Measurements from ENCODE around the gene ITPR2. TPM values are rescaled to one million over a fixed set of nuclear protein-coding genes. Genes with fewer than 3 reads are reported as not detected.

The ITPR2 gene
- total and polyA plus RNA-seq, 12 donors: 5.1 to 144 (median 66.4) TPM

- intact Hi-C loops (cut with DNase I): loop anchor here (10.0 kb wide), 2 partner anchors 50 to 560 kb away; no protein-coding TSS in a partner anchor
Observed at GRCh38 chr12:26654623-26655022, 178.4 kb downstream of the ITPR2 start.

GRCh38 chr12:26651566-26652188 lies 181.3 kb downstream of the ITPR2 start:
- Histone ChIP-seq H3K27me3 (no peaks in the 10 kb centered on the region), H3K9me3 (replicated peaks in 1 of 3) (peaks cover 0 to 7% (median 0%) of the 10 kb centered on the region in 3 donors), H3K36me3 (replicated peaks in 1 of 2) (peaks cover 0 to 33% of the 10 kb centered on the region in 2 donors), H3K4me1 (replicated peaks in 1 of 2) (no peaks in the 10 kb centered on the region), H3K27ac (no peak overlapping the region), H3K4me3 (no peak overlapping the region)
- TF ChIP-seq CTCF (IDR thresholded peaks at IDR 0.05) (peak; percentile 67 to 82 (median 75)), POLR2A (IDR thresholded peaks at IDR 0.05) (no peak)
- intact Hi-C loops (cut with DNase I): loop anchor here (10.0 kb wide), 2 partner anchors 53 to 557 kb away; no protein-coding TSS in a partner anchor
- 34 to 43% (median 41%) methylated on average over 7 of the region's 7 CpGs for WGBS, 4 donors
- DNase-seq: peak; percentile 37 to 78 (median 64)

More at GRCh38 chr12:26654623-26655022, 178.4 kb downstream of the ITPR2 start:
- Histone ChIP-seq H3K27me3 (no peaks in the 10 kb centered on the region), H3K4me1 (replicated peaks in 1 of 2) (peaks cover 0 to 12% of the 10 kb centered on the region in 2 donors), H3K4me3 (no peak overlapping the region), H3K36me3 (replicated peaks in 1 of 2) (peaks cover 0 to 43% of the 10 kb centered on the region in 2 donors), H3K27ac (no peak overlapping the region), H3K9me3 (replicated peaks in 1 of 3) (peaks cover 0 to 7% (median 0%) of the 10 kb centered on the region in 3 donors)
- TF ChIP-seq CTCF (IDR thresholded peaks at IDR 0.05): no peak
- no peak for TF ChIP-seq POLR2A (IDR thresholded peaks at IDR 0.05)
- no peak for DNase-seq

GRCh38 chr12:26651036-26651435 lies 182.0 kb downstream of the ITPR2 start:
- intact Hi-C loops (cut with DNase I): loop anchor here (10.0 kb wide), 2 partner anchors 54 to 556 kb away; no protein-coding TSS in a partner anchor
- Histone ChIP-seq H3K9me3 (replicated peaks in 1 of 3) (peaks cover 0 to 7% (median 0%) of the 10 kb centered on the region in 3 donors), H3K4me1 (replicated peaks in 1 of 2) (no peaks in the 10 kb centered on the region), H3K36me3 (replicated peaks in 1 of 2) (peaks cover 0 to 27% of the 10 kb centered on the region in 2 donors), H3K4me3 (no peak overlapping the region), H3K27me3 (no peaks in the 10 kb centered on the region), H3K27ac (no peak overlapping the region)
- DNase-seq: no peak
- TF ChIP-seq POLR2A (IDR thresholded peaks at IDR 0.05): no peak
- no peak for TF ChIP-seq CTCF (IDR thresholded peaks at IDR 0.05)

GRCh38 chr12:26648999-26649398 lies 184.0 kb downstream of the ITPR2 start:
- Histone ChIP-seq H3K4me1 (replicated peaks in 1 of 2) (no peaks in the 10 kb centered on the region), H3K27me3 (no peaks in the 10 kb centered on the region), H3K4me3 (no peak overlapping the region), H3K36me3 (replicated peaks in 1 of 2) (peaks cover 0 to 9% of the 10 kb centered on the region in 2 donors), H3K9me3 (replicated peaks in 1 of 3) (peaks cover 0 to 7% (median 0%) of the 10 kb centered on the region in 3 donors), H3K27ac (no peak overlapping the region)
- no peak for DNase-seq
- 67 to 79% (median 73%) methylated on average over 1 of the region's 1 CpG for WGBS, 4 donors
- TF ChIP-seq CTCF (IDR thresholded peaks at IDR 0.05) (no peak), POLR2A (IDR thresholded peaks at IDR 0.05) (no peak)
- intact Hi-C loops (cut with DNase I): no loop called here

Measured in adrenal gland (tissue), 12 donors.